Ramos (cell line): ENCODE data around the gene CTNND2.
"Not testable (repeated sequence)": the region's sequence is repeated elsewhere in the genome, so short reads cannot be mapped to it uniquely, and the experiment has no call there.

Source experiments
- in situ Hi-C: fragments of 300-500 bp; cut with MboI; formaldehyde crosslinking; loops from one replicate; pipeline ENCODE4 v1.14.3; 2022; ENCODE audit warnings: low sequenced_read_pairs; ENCODE audit not compliant: unreplicated experiment

CTNND2 gene

DNA sequence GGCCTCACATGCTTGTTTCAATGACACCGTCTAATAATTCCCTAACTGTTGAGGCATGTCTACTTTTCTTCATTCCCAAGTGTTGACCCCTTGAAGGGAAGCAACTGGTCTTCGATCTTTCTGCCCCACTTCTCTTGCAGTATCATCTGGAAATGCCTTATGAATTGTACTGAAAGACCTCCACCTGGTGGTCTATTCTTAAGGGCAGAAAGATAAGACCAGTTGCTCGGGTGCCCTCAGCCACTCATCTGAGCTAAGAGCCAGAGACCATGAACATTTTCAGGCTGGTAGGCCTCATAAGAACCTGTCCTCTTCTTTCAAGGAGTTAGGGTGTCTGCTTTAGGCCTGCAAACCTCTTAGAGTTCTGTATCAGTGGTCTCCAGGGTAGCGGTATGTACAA lies 542.5 kb downstream of the CTNND2 start:
- in situ Hi-C loops: no loop called here

DNA sequence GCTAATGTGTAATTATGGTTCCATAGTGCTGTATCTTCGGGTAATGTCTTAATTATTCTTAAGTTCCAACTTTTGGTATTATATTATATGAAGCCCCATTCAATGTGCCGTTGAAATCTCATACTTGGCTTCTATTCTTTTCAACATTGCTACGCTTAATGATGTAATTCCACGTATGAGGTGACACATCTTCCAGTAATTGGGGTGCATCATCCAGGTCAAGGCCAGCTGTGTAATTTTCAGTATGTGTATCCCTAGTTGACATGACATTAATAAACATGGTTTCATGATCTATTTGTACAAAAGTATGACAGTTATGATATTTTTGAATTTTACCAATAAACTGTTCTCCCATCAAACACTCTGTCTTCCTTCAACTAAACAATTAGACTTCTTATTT lies 546.3 kb downstream of the CTNND2 start:
- in situ Hi-C loops: no loop called here

DNA sequence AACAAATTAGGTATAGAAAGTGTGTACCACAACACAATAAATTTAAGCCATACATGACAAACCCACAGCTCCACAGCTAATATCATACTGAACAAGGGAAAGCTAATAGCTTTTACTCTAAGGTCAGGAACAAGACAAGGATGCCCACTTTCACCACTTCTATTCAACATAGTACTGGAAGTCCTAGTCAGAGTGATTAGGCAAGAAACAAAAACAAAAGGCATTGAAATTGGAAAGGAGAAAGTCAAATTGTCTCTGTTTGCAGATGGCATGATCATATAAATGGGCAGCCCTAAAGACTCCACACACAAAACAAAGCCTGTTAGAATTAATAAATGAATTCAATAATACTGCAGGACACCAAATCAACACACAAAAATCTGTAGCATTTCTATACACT lies 548.8 kb downstream of the CTNND2 start:
- in situ Hi-C loops: no loop called here

- in situ Hi-C loops: no loop called here
Observed at GRCh38 chr5:11346336-11346735, 557.9 kb downstream of the CTNND2 start.

- in situ Hi-C loops: no loop called here
Observed at GRCh38 chr5:11335881-11336760, 568.1 kb downstream of the CTNND2 start.

GRCh38 chr5:11334404-11334803 lies 569.8 kb downstream of the CTNND2 start:
- in situ Hi-C loops: no loop called here

- in situ Hi-C loops: no loop called here
Observed at GRCh38 chr5:11329679-11330078, 574.6 kb downstream of the CTNND2 start.

GRCh38 chr5:11324521-11325289 lies 579.5 kb downstream of the CTNND2 start:
- in situ Hi-C loops: no loop called here

- in situ Hi-C loops: no loop called here
Observed at GRCh38 chr5:11323761-11324160, 580.5 kb downstream of the CTNND2 start.

GRCh38 chr5:11322133-11322532 lies 582.1 kb downstream of the CTNND2 start:
- in situ Hi-C loops: no loop called here

DNA sequence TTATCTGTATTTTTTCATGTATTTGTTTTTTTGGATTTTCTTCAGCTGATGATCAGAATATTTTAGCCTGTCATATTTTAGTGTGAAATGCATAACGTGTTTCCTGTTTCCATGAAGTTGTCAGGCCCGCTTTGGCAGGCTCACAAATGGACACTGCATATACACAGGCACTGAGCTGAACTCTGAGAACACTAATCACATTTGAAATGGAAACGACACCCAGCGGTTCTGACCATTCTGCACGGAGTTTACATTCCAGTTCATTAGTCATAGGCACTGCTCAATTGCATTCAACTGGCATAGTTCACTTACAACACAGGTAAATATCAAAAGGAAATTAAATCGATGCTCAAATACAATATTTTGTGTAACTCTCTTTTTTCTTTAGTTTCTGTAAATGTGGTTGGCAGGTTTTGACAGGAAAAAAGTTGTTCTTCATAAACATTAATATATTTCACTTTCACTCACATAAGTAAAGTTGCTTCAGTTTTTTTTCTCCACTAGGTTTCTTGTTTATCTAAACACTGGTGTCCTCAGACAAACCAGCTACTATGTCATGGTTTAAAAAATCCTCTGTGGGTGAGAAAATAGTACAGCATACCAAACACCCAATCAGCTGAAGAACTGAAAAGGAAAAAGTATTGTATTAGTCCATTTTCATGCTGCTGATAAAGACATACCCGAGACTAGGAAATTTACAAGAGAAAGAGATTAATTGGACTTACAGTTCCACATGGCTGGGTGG lies 584.2 kb downstream of the CTNND2 start:
- in situ Hi-C loops: no loop called here

DNA sequence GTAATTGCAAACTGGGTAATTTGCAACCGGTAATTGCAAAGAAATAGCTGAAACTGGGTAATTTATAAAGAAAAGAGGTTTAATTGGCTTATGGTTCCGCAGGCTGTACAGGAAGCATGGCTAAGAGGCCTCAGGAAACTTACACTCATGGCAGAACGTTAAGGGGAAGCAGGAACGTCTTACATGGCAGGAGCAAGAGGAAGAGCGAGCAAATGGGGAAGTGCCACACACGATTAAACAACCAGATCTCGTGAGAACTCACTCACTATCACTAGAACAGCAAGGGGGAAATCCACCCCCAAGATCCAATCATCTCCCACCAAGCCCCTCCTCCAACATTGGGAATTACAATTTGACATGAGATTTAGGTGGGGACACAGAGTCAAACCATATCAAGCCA lies 590.6 kb downstream of the CTNND2 start:
- in situ Hi-C loops: not testable (repeated sequence)

- in situ Hi-C loops: no loop called here
Observed at GRCh38 chr5:11311731-11312130, 592.5 kb downstream of the CTNND2 start.

DNA sequence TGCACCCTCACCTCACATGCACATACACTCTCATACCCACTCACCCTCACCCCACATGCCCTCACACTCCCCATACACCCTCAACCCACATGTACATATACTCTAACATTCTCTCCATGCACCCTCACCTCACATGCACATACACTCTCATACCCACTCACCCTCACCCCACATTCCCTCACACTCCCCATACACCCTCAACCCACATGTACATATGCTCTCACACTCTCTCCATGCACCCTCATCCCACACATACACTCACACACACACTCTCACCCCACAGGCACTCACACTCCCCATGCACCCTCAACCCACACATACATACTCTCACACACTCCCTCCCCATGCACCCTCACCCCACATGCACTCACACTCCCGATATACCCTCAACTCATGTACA lies 593.0 kb downstream of the CTNND2 start:
- in situ Hi-C loops: no loop called here

DNA sequence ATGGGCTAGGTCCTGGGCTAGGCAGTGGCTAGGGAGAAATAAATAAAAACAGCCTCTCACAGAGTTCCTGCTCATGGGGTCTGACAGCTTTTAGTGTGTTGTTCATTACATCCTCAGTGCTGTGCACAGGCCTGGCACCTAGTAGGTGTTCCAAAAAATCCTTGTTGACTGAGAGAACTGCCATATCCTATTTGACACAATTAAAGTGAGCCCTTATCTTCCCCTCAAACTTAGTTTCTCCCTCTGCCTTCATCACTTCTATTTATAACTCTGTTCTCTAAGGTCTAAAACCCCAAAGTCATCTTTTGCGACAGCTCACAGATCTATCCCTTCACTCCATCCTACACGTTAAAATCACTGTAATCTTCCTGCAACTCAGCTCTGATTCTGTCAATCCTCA lies 594.1 kb downstream of the CTNND2 start:
- in situ Hi-C loops: no loop called here

GRCh38 chr5:11306365-11306764 lies 597.9 kb downstream of the CTNND2 start:
- in situ Hi-C loops: no loop called here

DNA sequence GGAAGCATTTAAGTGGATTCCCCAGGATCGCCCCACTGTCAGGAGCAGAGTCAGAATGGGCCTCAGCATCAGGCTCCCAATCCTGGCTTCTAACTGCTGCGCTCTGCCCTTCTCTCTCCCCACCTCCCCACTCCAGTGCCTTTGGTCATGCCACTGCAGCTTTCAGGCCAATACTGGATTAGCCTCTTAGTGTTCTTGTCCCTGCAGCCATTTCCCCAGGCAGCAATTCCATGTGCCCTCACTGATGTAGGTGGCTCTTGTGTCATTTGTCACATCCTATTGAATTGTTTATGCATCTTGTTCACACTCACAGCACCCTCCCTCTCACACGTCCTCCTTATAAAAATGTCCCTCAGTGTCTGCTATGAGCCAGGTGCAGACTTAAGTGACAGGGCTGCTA lies 599.0 kb downstream of the CTNND2 start:
- in situ Hi-C loops: no loop called here

- in situ Hi-C loops: no loop called here
Observed at GRCh38 chr5:11304641-11305040, 599.6 kb downstream of the CTNND2 start.

DNA sequence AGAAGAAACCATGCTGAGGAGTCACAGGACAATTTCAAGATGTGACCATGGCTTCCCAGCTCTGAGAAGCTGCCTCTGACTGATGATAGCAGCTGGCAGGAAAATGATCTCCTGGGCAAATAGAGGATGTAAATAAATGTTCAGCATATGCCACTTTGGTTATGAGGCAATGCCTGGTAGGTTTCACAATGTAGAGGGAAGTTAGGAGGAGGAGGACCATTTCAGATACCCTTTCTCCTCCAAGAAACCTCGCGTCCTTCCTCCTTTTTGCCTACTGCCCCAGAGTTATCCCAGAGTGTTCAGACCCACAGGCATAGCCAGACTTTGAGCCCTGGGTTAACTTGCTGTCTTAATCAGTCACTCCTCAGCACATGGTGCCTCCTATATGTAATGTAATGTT lies 601.6 kb downstream of the CTNND2 start:
- in situ Hi-C loops: no loop called here

DNA sequence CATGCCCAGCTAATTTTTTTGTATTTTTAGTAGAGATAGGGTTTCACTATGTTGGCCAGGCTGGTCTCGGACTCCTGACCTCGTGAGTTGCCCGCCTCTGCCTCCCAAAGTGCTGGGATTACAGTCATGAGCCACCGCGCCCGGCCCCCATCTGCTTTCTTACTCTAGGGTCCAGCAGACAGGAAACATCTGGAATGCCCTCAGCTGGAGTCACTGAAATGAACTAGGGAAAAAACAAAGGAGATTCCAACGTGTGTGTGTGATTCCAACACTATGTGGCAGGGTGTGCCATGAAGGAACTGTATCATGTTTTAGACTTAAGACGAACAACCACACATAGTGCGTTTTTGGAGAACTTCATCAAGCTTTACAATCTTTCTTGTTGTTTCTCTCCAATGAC lies 603.1 kb downstream of the CTNND2 start:
- in situ Hi-C loops: no loop called here

DNA sequence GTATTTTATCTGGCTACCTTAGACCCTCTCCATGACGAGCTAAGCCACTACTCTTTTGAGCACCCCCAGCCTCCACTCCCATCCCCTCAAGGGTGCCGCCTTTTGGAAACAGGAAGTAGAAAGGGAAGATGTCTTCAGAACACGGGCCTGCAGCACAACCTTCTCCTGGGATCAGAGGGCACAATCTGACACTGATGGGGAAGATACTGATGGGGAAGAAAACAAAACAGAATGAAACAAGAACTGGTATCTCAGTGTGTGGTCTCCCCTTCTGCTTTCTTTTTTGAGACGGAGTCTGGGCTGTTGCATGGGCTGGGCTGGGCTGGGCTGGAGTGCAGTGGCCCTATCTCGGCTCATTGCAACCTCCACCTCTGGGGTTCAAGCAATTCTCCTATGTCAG lies 603.5 kb downstream of the CTNND2 start:
- in situ Hi-C loops: no loop called here
